SK-N-SH treated with all-trans-retinoic acid at 6 μM for 48 hours (cell line): ENCODE measurements around the gene IMMP2L.

Experiments
- ARNTL ChIP-seq: fragments of 450-650 bp; formaldehyde crosslinking; IDR thresholded peaks from 2 replicates; pipeline ENCODE4 v1.5.0; 2020; ENCODE audit warnings: low read depth, mild to moderate bottlenecking, moderate library complexity, borderline replicate concordance
- CSDC2 ChIP-seq: fragments of 250-450 bp; sonication (Bioruptor Pico); IDR thresholded peaks from 2 replicates; pipeline ENCODE4 v1.5.0; 2020; ENCODE audit warnings: mild to moderate bottlenecking, moderate library complexity
- OSR1 ChIP-seq: fragments of 250-450 bp; sonication (Bioruptor Pico); IDR thresholded peaks from 2 replicates; pipeline ENCODE4 v1.8.0; 2022; ENCODE audit warnings: moderate library complexity, mild to moderate bottlenecking, inconsistent platforms
- RARB ChIP-seq: fragments of 250-450 bp; sonication (Bioruptor Pico); IDR thresholded peaks from 2 replicates; pipeline ENCODE4 v1.8.0; 2021; ENCODE audit warnings: mild to moderate bottlenecking, moderate library complexity
- TCF4 ChIP-seq: fragments of 250-450 bp; sonication (Bioruptor Pico); IDR thresholded peaks from 2 replicates; pipeline ENCODE4 v1.8.0; 2021; ENCODE audit warnings: mild to moderate bottlenecking, moderate library complexity, borderline replicate concordance
- ZC3H10 ChIP-seq: fragments of 250-450 bp; sonication (Bioruptor Pico); IDR thresholded peaks from 2 replicates; pipeline ENCODE4 v1.5.1; 2021; ENCODE audit warnings: mild to moderate bottlenecking, moderate library complexity
- ZFP3 ChIP-seq: fragments of 250-450 bp; sonication (Bioruptor Pico); IDR thresholded peaks from 2 replicates; pipeline ENCODE4 v1.5.0; 2020; ENCODE audit warnings: mild to moderate bottlenecking, moderate library complexity
- ZNF70 ChIP-seq: fragments of 450-650 bp; formaldehyde crosslinking; IDR thresholded peaks from 2 replicates; pipeline ENCODE4 v1.5.0; 2020; ENCODE audit warnings: mild to moderate bottlenecking, moderate library complexity
- TF ChIP-seq, protein P1 (sequence below): fragments of 250-450 bp; sonication (Bioruptor Pico); IDR thresholded peaks from 2 replicates; pipeline ENCODE4 v1.5.1; 2020; ENCODE audit warnings: low read depth, mild to moderate bottlenecking, moderate library complexity

DNA sequence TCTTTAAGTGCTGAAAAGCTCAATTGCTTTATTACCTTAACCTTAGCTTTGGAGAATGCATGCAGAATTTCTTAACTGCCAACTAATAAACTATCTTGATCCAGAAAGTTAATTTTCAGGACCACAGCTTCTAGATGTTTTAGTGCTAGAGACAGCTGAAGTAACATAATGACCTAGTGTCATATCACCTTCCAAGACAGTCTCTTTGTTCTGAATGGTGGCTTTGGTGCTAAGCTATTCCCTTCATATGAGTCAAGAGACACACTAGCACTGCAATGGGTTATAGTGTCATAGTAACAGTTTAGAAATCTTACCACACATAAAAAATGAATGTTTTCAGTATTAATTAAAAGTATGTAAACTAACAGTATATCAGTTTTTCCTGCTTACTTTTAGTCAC is 586.8 kb downstream of the IMMP2L start:
- no peak for TF ChIP-seq ZFP3 (CRISPR knock-in tag)
- no peak for TF ChIP-seq RARB (CRISPR knock-in tag)
- TF ChIP-seq ARNTL (CRISPR knock-in tag) = no peak
- no peak for TF ChIP-seq ZC3H10 (CRISPR knock-in tag)
- TF ChIP-seq CSDC2 (CRISPR knock-in tag) = no peak
- TF ChIP-seq, protein P1, sequence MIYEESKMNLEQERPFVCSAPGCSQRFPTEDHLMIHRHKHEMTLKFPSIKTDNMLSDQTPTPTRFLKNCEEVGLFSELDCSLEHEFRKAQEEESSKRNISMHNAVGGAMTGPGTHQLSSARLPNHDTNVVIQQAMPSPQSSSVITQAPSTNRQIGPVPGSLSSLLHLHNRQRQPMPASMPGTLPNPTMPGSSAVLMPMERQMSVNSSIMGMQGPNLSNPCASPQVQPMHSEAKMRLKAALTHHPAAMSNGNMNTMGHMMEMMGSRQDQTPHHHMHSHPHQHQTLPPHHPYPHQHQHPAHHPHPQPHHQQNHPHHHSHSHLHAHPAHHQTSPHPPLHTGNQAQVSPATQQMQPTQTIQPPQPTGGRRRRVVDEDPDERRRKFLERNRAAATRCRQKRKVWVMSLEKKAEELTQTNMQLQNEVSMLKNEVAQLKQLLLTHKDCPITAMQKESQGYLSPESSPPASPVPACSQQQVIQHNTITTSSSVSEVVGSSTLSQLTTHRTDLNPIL (CRISPR knock-in tag) = no peak
- TF ChIP-seq ZNF70 = no peak
- no peak for TF ChIP-seq TCF4
- no peak for TF ChIP-seq OSR1 (CRISPR knock-in tag)
